Muscle layer of colon (tissue), 2 donors: ENCODE results near the gene NDUFB10.

Experiments used
- H3K27ac ChIP-seq: one replicate; pipeline ENCODE4 v1.7.0; 2013; ENCODE audit warnings: low read depth, mild to moderate bottlenecking, low read length, moderate library complexity
- H3K27me3 ChIP-seq, 2 donors: one replicate each; pipeline ENCODE4 v1.7.0; 2013; ENCODE audit warnings: low read length in 2 of 2, mild to moderate bottlenecking in 2 of 2; ENCODE audit not compliant: insufficient read depth in 2 of 2, control insufficient read depth in 1 of 2
- H3K36me3 ChIP-seq: one replicate; pipeline ENCODE4 v1.7.0; 2013; ENCODE audit warnings: mild to moderate bottlenecking, low read length; ENCODE audit not compliant: insufficient read depth
- H3K4me1 ChIP-seq: one replicate; pipeline ENCODE4 v1.7.0; 2013; ENCODE audit warnings: mild to moderate bottlenecking, low read length; ENCODE audit not compliant: insufficient read depth
- H3K4me3 ChIP-seq, 2 donors: one replicate each; pipeline ENCODE4 v1.7.0; 2013; ENCODE audit warnings: low read length in 2 of 2, low read depth in 1 of 2, mild to moderate bottlenecking in 1 of 2, moderate library complexity in 1 of 2
- H3K9ac ChIP-seq: one replicate; pipeline ENCODE4 v1.7.0; 2013; ENCODE audit warnings: low read length
- H3K9me3 ChIP-seq: one replicate; pipeline ENCODE4 v1.7.0; 2013; ENCODE audit warnings: mild to moderate bottlenecking, low read length
- donor health status: abdominal sarcoma.
- donor health status: Adenocarcinoma of cecum.

Gene NDUFB10

GRCh38 chr16:1997494-1998359 is 38.4 kb downstream of the NDUFB10 start:
- H3K36me3 ChIP-seq, result peaks cover 36% of the 10 kb centered on the region
- no peaks in the 10 kb centered on the region for H3K9me3 ChIP-seq
- H3K27me3 ChIP-seq, result peaks cover 0 to 7% of the 10 kb centered on the region in 2 donors
- H3K27ac ChIP-seq, result no peak overlapping the region
- H3K9ac ChIP-seq, result no peak overlapping the region
- H3K4me3 ChIP-seq, result no peak overlapping the region
- peaks cover 10% of the 10 kb centered on the region for H3K4me1 ChIP-seq

- Histone ChIP-seq H3K27me3 (peaks cover 0 to under 1% of the 10 kb centered on the region in 2 donors), H3K4me1 (peaks cover 10% of the 10 kb centered on the region), H3K36me3 (peaks cover 42% of the 10 kb centered on the region), H3K27ac (no peak overlapping the region), H3K9ac (no peak overlapping the region), H3K9me3 (no peaks in the 10 kb centered on the region), H3K4me3 (no peak overlapping the region)
Measured at GRCh38 chr16:1998360-1998835, 39.1 kb downstream of the NDUFB10 start.

- H3K27me3 ChIP-seq, result no peaks in the 10 kb centered on the region
- no peak overlapping the region for H3K27ac ChIP-seq
- H3K4me1 ChIP-seq, result peaks cover 14% of the 10 kb centered on the region
- H3K9me3 ChIP-seq, result no peaks in the 10 kb centered on the region
- H3K4me3 ChIP-seq, result no peak overlapping the region
- no peak overlapping the region for H3K9ac ChIP-seq
- H3K36me3 ChIP-seq, result peaks cover 45% of the 10 kb centered on the region
Measured at GRCh38 chr16:1998852-1999801, 39.8 kb downstream of the NDUFB10 start.

- Histone ChIP-seq H3K4me1 (peaks cover 20% of the 10 kb centered on the region), H3K27ac (no peak overlapping the region), H3K9ac (no peak overlapping the region), H3K9me3 (no peaks in the 10 kb centered on the region), H3K36me3 (peaks cover 45% of the 10 kb centered on the region), H3K27me3 (no peaks in the 10 kb centered on the region), H3K4me3 (no peak overlapping the region)
Measured at GRCh38 chr16:1999866-2000514, 40.7 kb downstream of the NDUFB10 start.

- Histone ChIP-seq H3K9ac (no peak overlapping the region), H3K27ac (no peak overlapping the region), H3K9me3 (no peaks in the 10 kb centered on the region), H3K27me3 (no peaks in the 10 kb centered on the region), H3K36me3 (peaks cover 45% of the 10 kb centered on the region), H3K4me1 (peaks cover 23% of the 10 kb centered on the region), H3K4me3 (no peak overlapping the region)
Measured at GRCh38 chr16:2001035-2001434, 41.7 kb downstream of the NDUFB10 start.

GRCh38 chr16:2001456-2002355 is 42.4 kb downstream of the NDUFB10 start:
- H3K4me1 ChIP-seq, result peaks cover 22% of the 10 kb centered on the region
- no peak overlapping the region for H3K27ac ChIP-seq
- no peaks in the 10 kb centered on the region for H3K27me3 ChIP-seq
- H3K4me3 ChIP-seq, result no peak overlapping the region
- no peaks in the 10 kb centered on the region for H3K9me3 ChIP-seq
- peaks cover 44% of the 10 kb centered on the region for H3K36me3 ChIP-seq
- H3K9ac ChIP-seq, result no peak overlapping the region

GRCh38 chr16:2002406-2003230 is 43.3 kb downstream of the NDUFB10 start:
- no peak overlapping the region for H3K9ac ChIP-seq
- H3K4me3 ChIP-seq, result no peak overlapping the region
- no peaks in the 10 kb centered on the region for H3K27me3 ChIP-seq
- H3K27ac ChIP-seq, result no peak overlapping the region
- no peaks in the 10 kb centered on the region for H3K9me3 ChIP-seq
- peaks cover 23% of the 10 kb centered on the region for H3K4me1 ChIP-seq
- peaks cover 41% of the 10 kb centered on the region for H3K36me3 ChIP-seq

GRCh38 chr16:2003231-2003826 is 44.0 kb downstream of the NDUFB10 start:
- H3K4me1 ChIP-seq, result peaks cover 30% of the 10 kb centered on the region
- H3K9ac ChIP-seq, result no peak overlapping the region
- H3K27me3 ChIP-seq, result no peaks in the 10 kb centered on the region
- H3K27ac ChIP-seq, result no peak overlapping the region
- H3K36me3 ChIP-seq, result peaks cover 44% of the 10 kb centered on the region
- no peak overlapping the region for H3K4me3 ChIP-seq
- H3K9me3 ChIP-seq, result no peaks in the 10 kb centered on the region

- H3K36me3 ChIP-seq, result peaks cover 44% of the 10 kb centered on the region
- no peaks in the 10 kb centered on the region for H3K9me3 ChIP-seq
- no peak overlapping the region for H3K9ac ChIP-seq
- no peak overlapping the region for H3K27ac ChIP-seq
- no peak overlapping the region for H3K4me3 ChIP-seq
- peaks cover 37% of the 10 kb centered on the region for H3K4me1 ChIP-seq
- no peaks in the 10 kb centered on the region for H3K27me3 ChIP-seq
Measured at GRCh38 chr16:2003827-2004641, 44.7 kb downstream of the NDUFB10 start.
